H1 (cell line): Measurements from ENCODE around the gene FAM236B. TPM values are rescaled to one million over a fixed set of nuclear protein-coding genes. Genes with fewer than 3 reads are reported as not detected.

Experiments used
- polyA plus RNA-seq, 7 experiments: library from polyadenylated mRNA; depleted of rRNA in 3 of 7; stranded (reverse) in 5 of 7; unstranded in 2 of 7; fragments of >200 nt in 5 of 7; fragments of 200-250 nt in 2 of 7; gene quantifications; 1 replicate in 5 of 7; 2 replicates in 1 of 7; 4 replicates in 1 of 7; pipeline versions ENCODE4 v1.2.1 to v1.2.3, GENCODE V29; 2011 to 2013; ENCODE audit warnings: missing spikeins in 2 of 7, mixed read lengths in 2 of 7
- small RNA-seq: library from polyadenylated mRNA; stranded (forward); fragments of <200 nt; extraction: miRNeasy Mini kit (QIAGEN cat#:217004); gene quantifications from one replicate; pipeline ENCODE3, GENCODE V24; 2013; ENCODE audit not compliant: insufficient read depth
- total RNA-seq: library from RNA; stranded (reverse); fragmentation: NEBNext Ultra II Directional; extraction: Animal tissue kit (Norgen Biotek cat#: 25700); gene quantifications from 2 replicates; pipeline ENCODE4 v1.2.1, GENCODE V29; 2021

FAM236B gene
- total and polyA plus RNA-seq, 2 of the 8 experiments (the other 6 are each of a cell fraction or from before 2014, with no cell fraction given), result not detected

Small RNA genes lying within 50 kb of the gene (small RNA-seq; reads per million reads assigned to genes)
- gene RNU1-112P, result not detected

Other genes with a start within 250 kb of the FAM236B start
- 16.9 and 20.3 TPM in 2 replicates for gene HDAC8, start 209.8 kb downstream of the FAM236B start, total RNA-seq
- gene HDAC8, start 209.8 kb downstream of the FAM236B start, polyA plus RNA-seq (2011; rRNA removed), result 9.6 and 9.7 TPM in 2 replicates
- 7.2 and 7.4 TPM in 2 replicates for gene PHKA1, start 68.4 kb downstream of the FAM236B start, total RNA-seq
- gene PHKA1, start 68.4 kb downstream of the FAM236B start, polyA plus RNA-seq (2011; rRNA removed), result 3.2 and 4.2 TPM in 2 replicates
- gene DMRTC1B, start 5.8 kb downstream of the FAM236B start, total RNA-seq, result not detected in 2 replicates
- 0.11 TPM in 1 of 2 replicates, not detected in the other for gene DMRTC1B, start 5.8 kb downstream of the FAM236B start, polyA plus RNA-seq (2011; rRNA removed)
- gene FAM236D, start 25.6 kb upstream of the FAM236B start, total RNA-seq, result not detected in 2 replicates
- gene FAM236D, start 25.6 kb upstream of the FAM236B start, polyA plus RNA-seq (2011; rRNA removed), result not detected in 2 replicates
- not detected in 2 replicates for gene FAM236C, start 130.0 kb upstream of the FAM236B start, total RNA-seq
- gene FAM236C, start 130.0 kb upstream of the FAM236B start, polyA plus RNA-seq (2011; rRNA removed), result not detected in 2 replicates
- not detected in 2 replicates for gene FAM236A, start 155.5 kb upstream of the FAM236B start, total RNA-seq
- not detected in 2 replicates for gene FAM236A, start 155.5 kb upstream of the FAM236B start, polyA plus RNA-seq (2011; rRNA removed)
- not detected in 2 replicates for gene DMRTC1, start 161.2 kb upstream of the FAM236B start, total RNA-seq
- not detected in 2 replicates for gene DMRTC1, start 161.2 kb upstream of the FAM236B start, polyA plus RNA-seq (2011; rRNA removed)
- gene PABPC1L2B, start 220.3 kb upstream of the FAM236B start, total RNA-seq, result 0.59 and 1.7 TPM in 2 replicates
- gene PABPC1L2B, start 220.3 kb upstream of the FAM236B start, polyA plus RNA-seq (2011; rRNA removed), result 1.4 and 1.5 TPM in 2 replicates